IPS DF 4.7 (cell line): ENCODE data around the gene SLC12A6.
"Not testable (repeated sequence)": the region's sequence is repeated elsewhere in the genome, so short reads cannot be mapped to it uniquely, and the experiment has no call there.

Source experiments
- DNase-seq: peaks from one replicate; pipeline ENCODE4 v3.0.0-alpha.2; 2013; ENCODE audit warnings: low spot score; ENCODE audit errors: extremely low read depth

SLC12A6 gene

GRCh38 chr15:34358367-34358766 is 20.8 kb upstream of the SLC12A6 start:
- no peak for DNase-seq

GRCh38 chr15:34357653-34358052 is 20.1 kb upstream of the SLC12A6 start:
- DNase-seq: no peak

- no peak for DNase-seq
Observed at GRCh38 chr15:34355241-34355640, 17.7 kb upstream of the SLC12A6 start.

- no peak for DNase-seq
Observed at GRCh38 chr15:34354286-34354685, 16.7 kb upstream of the SLC12A6 start.

- no peak for DNase-seq
Observed at GRCh38 chr15:34353627-34354026, 16.0 kb upstream of the SLC12A6 start.

- not testable (repeated sequence) for DNase-seq
Observed at GRCh38 chr15:34352996-34353395, 15.4 kb upstream of the SLC12A6 start.

GRCh38 chr15:34349769-34350168 is 12.2 kb upstream of the SLC12A6 start:
- no peak for DNase-seq

- DNase-seq: no peak
Observed at GRCh38 chr15:34348735-34349300, 11.2 kb upstream of the SLC12A6 start.

GRCh38 chr15:34347951-34348638 is 10.5 kb upstream of the SLC12A6 start:
- no peak for DNase-seq

GRCh38 chr15:34342737-34343575 is 5.4 kb upstream of the SLC12A6 start, which contains the start of the genes NOP10 and NUTM1:
NOP10 (minus strand) TSS chr15:34343136; CDS start chr15:34343073, 63 bp downstream.
NUTM1 (plus strand) TSS chr15:34343315; CDS start chr15:34343697, 382 bp downstream.
- DNase-seq: no peak

- not testable (repeated sequence) for DNase-seq
Observed at GRCh38 chr15:34342213-34342736, 4.7 kb upstream of the SLC12A6 start.

GRCh38 chr15:34341381-34342212 is 4.0 kb upstream of the SLC12A6 start:
- DNase-seq: no peak

- no peak for DNase-seq
Observed at GRCh38 chr15:34339946-34340345, 2.4 kb upstream of the SLC12A6 start.

- no peak for DNase-seq
Observed at GRCh38 chr15:34338347-34338746, 766 bp upstream of the SLC12A6 start.

GRCh38 chr15:34336991-34337556 is 507 bp downstream of the SLC12A6 start:
- no peak for DNase-seq

GRCh38 chr15:34336231-34336990 is 1.2 kb downstream of the SLC12A6 start:
- DNase-seq: no peak

- DNase-seq: no peak
Observed at GRCh38 chr15:34335176-34336032, 2.2 kb downstream of the SLC12A6 start.

GRCh38 chr15:34334672-34335071 is 2.9 kb downstream of the SLC12A6 start:
- no peak for DNase-seq

- DNase-seq: no peak
Observed at GRCh38 chr15:34332553-34333120, 4.9 kb downstream of the SLC12A6 start.
